KOPT-K1 (cell line): Measurements from ENCODE around the gene TBC1D8.
A peak's percentile ranks its signal among the peaks of the same experiment; 100 is the strongest.
"Not testable (repeated sequence)": the region's sequence is repeated elsewhere in the genome, so short reads cannot be mapped to it uniquely, and the experiment has no call there.

Experiments
- H3K27ac ChIP-seq: fragments of 200-600 bp; sonication (generic); 2 replicates; pipeline ENCODE4 v1.5.1; 2016; ENCODE audit warnings: antibody characterized with exemption, mild to moderate bottlenecking, low read depth, low read length; ENCODE audit not compliant: poor library complexity, severe bottlenecking
- H3K36me3 ChIP-seq: fragments of 200-600 bp; sonication (generic); 2 replicates; pipeline ENCODE4 v1.5.1; 2017; ENCODE audit warnings: antibody characterized with exemption, mild to moderate bottlenecking, low read length, moderate library complexity; ENCODE audit not compliant: insufficient read depth
- H3K9me3 ChIP-seq: fragments of 200-600 bp; sonication (generic); 2 replicates; pipeline ENCODE4 v1.5.1; 2017; ENCODE audit warnings: antibody characterized with exemption, low read length, mild to moderate bottlenecking; ENCODE audit not compliant: insufficient read depth, poor library complexity, severe bottlenecking

The TBC1D8 gene

DNA sequence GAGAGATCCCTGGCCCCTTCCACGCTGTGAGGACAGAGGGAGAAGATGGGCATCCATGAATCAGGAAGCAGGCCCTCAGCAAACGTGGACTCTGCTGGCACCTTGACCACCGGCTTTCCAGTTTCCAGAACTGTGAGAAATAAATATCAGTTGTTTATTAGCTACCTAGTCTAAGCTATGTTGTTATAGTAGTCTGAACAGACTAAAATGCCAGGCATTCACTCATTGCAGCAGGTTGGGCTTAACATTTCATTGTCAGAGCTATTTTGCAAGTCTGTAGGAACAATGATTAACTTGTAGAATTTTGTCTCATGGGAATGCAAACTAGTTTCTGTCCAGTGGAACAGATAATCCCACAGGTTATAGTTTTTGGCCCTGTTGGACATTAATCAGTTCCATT is 24.8 kb upstream of the TBC1D8 start:
- peaks cover 17% of the 10 kb centered on the region for H3K9me3 ChIP-seq
- H3K27ac ChIP-seq = no peak overlapping the region
- H3K36me3 ChIP-seq = no peaks in the 10 kb centered on the region

DNA sequence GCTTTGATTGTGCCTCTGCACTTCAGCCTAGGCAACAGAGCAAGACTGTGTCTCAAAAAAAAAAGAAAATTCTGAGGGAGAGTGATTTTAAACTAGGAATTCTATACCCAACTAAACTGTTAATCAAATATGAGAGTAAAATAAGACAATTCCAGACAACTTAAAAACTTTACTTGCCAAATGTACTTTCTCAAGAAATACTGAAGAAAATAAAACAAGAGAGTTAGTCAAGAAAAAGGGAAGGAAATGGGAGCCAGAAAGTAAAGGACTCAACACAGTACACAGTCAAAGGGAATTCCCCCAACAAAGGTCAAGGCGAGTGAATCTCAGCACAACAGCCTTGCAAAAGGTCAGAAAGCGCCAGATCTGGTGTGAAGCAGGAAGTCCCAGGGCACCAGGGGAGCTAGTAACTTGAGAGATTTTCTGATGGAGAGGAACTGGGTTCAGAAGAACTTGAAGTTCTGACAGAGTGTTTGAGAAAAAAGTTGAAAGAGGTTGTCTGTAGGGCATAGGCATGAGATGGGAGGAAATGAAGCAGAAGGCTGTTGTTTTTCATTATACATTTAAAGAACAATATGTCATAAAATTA is 22.6 kb upstream of the TBC1D8 start:
- Histone ChIP-seq H3K9me3 (peaks cover 34% of the 10 kb centered on the region), H3K36me3 (no peaks in the 10 kb centered on the region), H3K27ac (no peak overlapping the region)

DNA sequence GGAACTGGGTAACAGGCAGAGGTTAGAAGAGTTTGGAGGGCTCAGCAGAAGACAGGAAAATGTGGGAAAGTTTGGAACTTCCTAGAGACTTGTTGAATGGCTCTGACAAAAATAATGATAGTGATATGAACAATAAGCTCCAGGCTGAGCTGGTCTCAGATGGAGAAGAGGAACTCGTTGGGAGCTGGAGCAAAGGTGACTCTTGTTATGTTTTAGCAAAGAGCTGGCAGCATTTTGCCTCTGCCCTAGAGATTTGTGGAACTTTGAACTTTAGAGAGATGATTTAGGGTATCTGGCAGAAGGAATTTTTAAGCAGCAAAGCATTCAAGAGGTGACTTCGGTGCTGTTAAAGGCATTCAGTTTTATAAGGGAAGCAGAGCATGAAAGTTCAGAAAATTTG is 18.6 kb upstream of the TBC1D8 start:
- H3K9me3 ChIP-seq = peaks cover 47% of the 10 kb centered on the region
- not testable (repeated sequence) for H3K27ac ChIP-seq

DNA sequence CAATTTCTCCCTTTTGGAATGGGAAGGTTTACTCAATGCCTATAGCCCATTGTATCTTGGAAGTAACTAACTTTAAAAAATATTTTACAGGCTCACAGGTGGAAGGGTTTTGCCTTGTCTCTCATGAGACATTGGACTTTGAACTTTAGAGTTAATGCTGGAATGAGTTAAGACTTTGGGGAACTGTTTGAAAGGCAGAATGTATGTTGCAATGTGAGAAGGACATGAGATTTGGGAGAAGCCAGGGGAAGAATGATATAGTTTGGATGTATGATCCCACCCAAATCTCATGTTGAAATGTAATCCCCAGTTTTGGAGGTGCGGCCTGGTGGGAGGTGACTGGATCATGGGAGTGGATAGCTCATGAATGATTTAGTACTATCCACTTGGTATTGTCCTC is 17.5 kb upstream of the TBC1D8 start:
- H3K27ac ChIP-seq = no peak overlapping the region
- no peaks in the 10 kb centered on the region for H3K36me3 ChIP-seq
- H3K9me3 ChIP-seq = peaks cover 41% of the 10 kb centered on the region

More for the DNA sequence above, 18.6 kb upstream of the TBC1D8 start:
- not testable (repeated sequence) for H3K36me3 ChIP-seq

DNA sequence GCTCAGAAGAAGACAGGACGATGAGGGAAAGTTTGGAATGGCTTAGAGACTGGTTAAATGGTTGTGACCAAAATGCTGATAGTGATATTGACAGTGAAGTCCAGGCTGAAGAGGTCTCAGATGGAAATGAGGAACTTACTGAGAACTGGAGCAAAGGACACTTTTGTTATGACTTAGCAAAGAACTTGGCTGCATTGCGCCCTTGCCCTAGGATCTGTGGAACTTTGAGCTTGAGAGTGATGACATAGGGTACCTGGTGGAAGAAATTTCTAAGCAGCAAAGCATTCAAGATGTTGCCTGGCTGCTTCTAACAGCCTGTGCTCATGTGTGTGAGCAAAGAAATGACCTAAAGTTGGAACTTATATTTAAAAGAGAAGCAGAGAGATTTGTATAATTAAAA is 16.4 kb upstream of the TBC1D8 start:
- H3K9me3 ChIP-seq = peaks cover 33% of the 10 kb centered on the region
- H3K27ac ChIP-seq = not testable (repeated sequence)

DNA sequence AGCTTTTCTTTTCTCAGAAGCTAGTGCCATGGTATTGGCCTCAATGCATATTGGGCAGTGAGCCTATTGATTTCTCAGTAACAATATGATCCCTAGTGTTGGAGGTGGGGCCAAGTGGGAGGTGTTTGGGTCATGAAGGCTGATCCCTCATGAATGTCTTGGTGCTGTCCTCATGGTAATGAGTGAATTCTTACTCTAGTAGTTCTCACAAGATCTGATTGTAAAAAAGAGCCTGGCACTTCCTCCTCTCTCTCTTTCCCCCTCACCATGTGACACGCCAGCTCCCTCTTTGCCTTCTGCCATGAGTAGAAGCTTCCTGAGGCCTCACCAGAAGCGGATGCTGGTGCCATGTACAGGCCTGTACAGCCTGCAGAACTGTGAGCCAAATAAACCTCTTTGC is 12.8 kb upstream of the TBC1D8 start:
- Histone ChIP-seq H3K27ac (no peak overlapping the region), H3K36me3 (no peaks in the 10 kb centered on the region), H3K9me3 (peaks cover 15% of the 10 kb centered on the region)

More for the DNA sequence above, 16.4 kb upstream of the TBC1D8 start:
- H3K36me3 ChIP-seq = not testable (repeated sequence)

DNA sequence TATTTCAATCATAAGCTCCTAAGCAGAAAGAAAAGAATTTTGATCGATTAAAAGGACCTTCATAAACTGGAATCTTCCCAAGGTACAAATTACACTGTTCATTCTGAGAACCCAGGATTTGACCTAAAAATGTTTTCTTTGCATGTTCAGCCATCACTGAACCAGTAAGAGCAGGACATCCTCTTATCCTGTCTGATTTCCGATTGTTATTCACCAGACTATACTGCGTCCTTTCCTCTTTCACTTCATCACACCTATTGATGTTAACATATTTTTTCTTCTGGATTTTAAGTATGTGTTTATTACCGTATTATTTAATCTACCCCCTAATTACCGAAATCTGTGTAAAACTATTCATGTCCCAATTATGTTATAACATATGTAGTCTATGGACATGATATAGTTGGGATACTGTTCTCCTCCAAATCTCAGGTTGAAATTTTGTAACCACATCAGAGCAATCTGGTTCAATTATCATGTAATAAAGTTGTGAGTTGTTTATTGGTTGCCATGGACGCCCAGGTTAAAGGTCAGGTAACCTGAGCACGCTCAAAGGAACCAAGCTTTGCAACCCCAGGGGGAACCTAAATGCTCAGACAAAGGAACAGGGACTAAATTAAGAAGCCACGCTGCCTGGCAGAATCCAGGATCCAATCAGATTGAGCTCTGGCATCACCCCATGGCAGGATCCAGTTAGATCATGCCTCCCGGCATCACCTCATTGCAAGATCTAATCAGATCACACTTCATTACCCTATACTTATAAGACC is 11.6 kb upstream of the TBC1D8 start:
- H3K9me3 ChIP-seq = peaks cover 3% of the 10 kb centered on the region
- H3K27ac ChIP-seq = no peak overlapping the region
- H3K36me3 ChIP-seq = no peaks in the 10 kb centered on the region

DNA sequence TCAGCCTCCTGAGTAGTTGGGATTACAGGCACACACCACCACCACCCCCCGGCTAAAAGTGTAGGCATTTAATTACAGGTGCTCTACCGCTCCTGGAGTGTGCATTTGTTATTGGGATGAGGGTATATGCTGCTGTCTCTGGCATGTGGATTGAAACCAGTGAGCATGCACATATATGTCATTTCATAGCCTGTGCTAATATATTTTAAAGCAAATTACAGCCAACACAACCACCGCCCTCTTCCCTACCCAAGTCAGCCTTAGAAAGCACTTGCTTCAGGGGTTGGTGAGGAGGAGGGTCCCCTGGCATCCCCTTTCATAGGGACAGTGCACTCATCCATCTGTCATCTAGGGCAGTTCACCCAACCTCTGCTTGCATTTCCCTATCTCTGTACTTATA is 10.5 kb upstream of the TBC1D8 start:
- Histone ChIP-seq H3K27ac (no peak overlapping the region), H3K36me3 (no peaks in the 10 kb centered on the region), H3K9me3 (no peaks in the 10 kb centered on the region)

DNA sequence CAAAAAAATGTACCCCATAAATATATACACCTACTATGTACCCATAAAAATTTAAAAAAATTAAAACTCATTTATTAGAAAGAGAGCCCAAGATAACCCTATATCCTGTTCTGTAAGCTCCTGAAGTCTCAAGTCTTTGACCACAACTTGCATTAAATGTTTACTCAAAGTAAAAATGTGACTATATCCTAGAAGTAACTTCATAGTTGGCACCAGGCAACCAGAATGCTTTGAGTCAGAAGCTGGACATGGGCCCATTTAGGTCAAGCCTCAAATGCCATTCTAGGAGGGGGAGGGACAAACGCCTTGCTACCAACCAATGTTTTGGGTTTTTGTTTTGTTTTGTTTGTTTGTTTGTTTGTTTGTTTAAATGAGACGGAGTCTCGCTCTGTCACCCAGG is 9.3 kb upstream of the TBC1D8 start:
- no peaks in the 10 kb centered on the region for H3K9me3 ChIP-seq
- no peak overlapping the region for H3K27ac ChIP-seq
- H3K36me3 ChIP-seq = no peaks in the 10 kb centered on the region

DNA sequence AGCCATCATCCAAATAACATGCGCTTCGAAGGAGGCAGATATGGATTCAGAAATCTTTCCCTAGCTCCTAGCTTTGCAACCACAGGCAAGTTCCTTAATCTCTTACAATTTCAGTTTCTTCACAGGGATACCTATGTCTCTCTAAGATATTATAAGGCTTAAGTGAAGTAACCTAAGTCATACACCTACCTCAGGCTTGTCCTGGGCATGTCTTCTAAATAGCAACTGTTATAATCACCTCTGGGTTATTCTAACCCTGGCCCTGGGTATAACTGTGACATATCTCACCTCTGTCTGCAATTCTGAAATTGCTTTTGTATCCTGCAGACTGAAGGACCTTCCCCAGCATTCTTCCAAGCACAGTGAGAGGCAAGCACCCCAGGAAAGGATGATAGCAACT is 8.3 kb upstream of the TBC1D8 start:
- H3K9me3 ChIP-seq = no peaks in the 10 kb centered on the region
- no peak overlapping the region for H3K27ac ChIP-seq
- no peaks in the 10 kb centered on the region for H3K36me3 ChIP-seq

DNA sequence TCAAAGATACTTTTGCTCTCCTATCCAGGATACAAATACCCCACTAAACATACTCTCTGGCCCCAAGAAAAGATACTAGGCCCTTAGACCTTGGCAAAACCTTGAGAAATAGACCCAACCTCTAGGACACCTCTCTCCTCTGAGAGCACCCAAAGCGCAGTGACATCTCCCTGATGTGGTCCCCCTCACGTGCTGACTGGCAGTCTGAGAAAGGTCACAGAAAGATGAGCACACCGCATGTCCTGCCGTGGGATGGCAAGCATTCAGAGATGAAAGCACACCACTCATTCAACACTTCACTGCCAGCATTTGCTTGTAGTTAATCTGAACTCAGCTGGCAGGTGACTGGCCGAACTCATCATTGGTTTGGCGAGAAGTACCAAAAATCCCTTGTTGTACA is 6.1 kb upstream of the TBC1D8 start:
- H3K36me3 ChIP-seq = no peaks in the 10 kb centered on the region
- no peak overlapping the region for H3K27ac ChIP-seq
- H3K9me3 ChIP-seq = no peaks in the 10 kb centered on the region

DNA sequence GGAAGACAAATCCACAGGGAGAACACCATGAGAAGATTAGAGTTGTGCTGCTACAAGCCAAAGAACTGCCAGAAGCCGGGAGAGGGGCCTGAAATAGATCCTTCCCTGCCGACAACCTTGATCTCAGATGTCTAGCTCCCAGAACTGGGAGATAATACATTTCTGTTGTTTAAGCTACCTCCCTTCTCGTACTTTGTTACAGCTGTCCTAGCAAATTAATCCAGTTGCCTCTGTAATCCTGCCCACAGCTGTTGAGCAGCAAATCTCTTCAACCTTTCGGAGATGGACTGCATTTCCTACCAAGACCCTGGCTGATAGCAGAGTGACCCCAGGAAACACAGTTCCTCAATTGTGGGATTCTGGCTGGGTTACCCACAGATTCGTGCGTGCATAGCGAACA is 2.6 kb upstream of the TBC1D8 start:
- Histone ChIP-seq H3K27ac (no peak overlapping the region), H3K36me3 (no peaks in the 10 kb centered on the region), H3K9me3 (no peaks in the 10 kb centered on the region)

DNA sequence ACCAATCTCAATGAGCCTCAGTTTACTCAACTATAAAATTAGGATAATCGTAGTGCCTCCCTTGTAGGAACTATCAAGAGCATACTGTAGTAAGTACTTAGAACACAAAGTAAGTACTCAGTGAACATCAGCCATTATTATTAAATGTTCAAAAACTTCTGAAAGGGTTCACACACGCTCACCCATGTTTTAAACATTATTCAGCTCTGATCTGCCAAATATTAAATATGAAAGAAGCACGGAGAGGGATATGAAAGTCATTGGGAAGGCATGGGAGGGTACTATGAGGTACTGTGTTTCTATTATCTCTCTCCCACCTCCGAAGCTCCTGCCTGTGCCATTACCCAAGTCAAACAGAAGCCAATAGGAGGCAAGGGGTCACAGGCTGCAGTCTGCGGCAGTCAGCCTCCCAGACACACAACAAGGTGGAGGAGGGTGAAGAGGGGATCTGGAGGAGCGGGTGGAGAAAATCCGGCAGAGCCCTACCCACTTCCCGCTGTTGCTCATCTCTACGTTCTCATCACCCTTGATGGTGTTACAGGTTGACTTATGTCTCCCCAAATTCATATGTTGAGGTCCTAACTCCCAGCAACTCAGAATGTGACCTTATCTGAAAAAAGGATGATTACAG is 2.0 kb upstream of the TBC1D8 start:
- Histone ChIP-seq H3K9me3 (no peaks in the 10 kb centered on the region), H3K27ac (no peak overlapping the region), H3K36me3 (no peaks in the 10 kb centered on the region)

DNA sequence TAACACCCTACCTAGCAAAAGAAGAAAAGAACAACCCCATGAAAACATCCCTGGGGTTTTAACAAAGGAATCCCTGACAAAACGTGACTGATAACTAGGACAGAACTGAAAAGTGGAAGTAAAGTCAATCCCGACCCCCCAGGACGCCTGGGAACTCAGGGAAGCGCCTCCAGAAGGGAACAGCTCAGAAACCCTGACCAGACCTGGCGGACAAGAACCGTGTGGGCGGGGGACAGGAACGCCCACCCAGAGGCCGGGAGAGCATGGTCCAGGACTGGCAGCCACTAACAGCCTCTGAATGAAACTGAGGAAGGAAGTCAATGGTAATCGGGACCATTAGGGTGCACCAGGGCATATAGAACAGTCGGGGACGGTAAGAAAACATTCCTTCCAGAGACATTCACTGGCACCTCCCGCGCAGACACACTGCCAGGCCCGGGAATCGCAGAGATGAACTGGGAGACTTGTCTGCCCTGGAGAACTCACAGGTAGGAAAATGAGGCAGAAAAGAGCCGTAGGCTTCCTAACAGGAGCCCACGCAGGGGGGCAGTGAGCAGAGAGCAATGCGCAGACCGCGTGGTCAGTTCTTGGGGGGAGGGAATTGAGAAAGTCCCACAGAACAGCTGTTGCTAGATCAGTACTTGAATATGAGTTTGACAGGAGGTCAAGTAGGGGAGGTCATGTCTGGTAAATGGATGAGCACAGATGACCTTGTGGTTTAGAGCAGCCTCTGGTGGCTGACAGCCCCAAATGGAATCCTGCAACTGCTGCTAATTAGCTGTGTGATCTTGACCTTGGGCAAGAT is 1.3 kb upstream of the TBC1D8 start:
- Histone ChIP-seq H3K9me3 (no peaks in the 10 kb centered on the region), H3K36me3 (no peaks in the 10 kb centered on the region), H3K27ac (no peak overlapping the region)

DNA sequence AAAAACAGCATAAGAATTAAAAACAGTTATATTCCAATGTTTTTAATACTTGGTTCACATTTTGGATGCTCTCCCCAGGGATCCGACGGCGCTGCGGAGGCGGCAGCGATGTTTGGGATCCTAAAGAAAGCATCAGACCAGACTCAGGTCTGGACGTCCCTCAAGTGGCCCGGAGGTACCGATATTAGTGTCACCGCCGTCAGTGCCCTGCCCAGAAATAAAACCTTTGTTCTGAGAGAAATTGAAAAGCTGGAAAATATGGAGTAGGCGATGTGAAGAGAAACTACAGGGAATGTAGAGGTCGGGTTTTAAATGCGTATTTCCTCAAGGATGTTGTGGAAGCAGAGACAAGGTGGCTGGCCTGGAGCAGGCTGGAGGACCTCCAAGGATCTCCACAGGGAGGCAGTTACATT is 683 bp upstream of the TBC1D8 start:
- H3K27ac ChIP-seq = peak overlapping the region; percentile 61
- H3K36me3 ChIP-seq = no peaks in the 10 kb centered on the region
- H3K9me3 ChIP-seq = no peaks in the 10 kb centered on the region
